ENCODE results near the gene IFT57. TPM values are rescaled to one million over a fixed set of nuclear protein-coding genes. Genes with fewer than 3 reads are reported as not detected.
A peak's percentile ranks its signal among the peaks of the same experiment; 100 is the strongest.

The IFT57 gene
- total and polyA plus RNA-seq, 10 of the 15 experiments (the other 5 are each of a cell fraction or from before 2014, with no cell fraction given), result 1.8 to 25.0 (median 7.5) TPM

GRCh38 chr3:108123326-108123725, 98.9 kb downstream of the IFT57 start:
- SMC1A ChIA-PET (ENCODE audit: uncharacterized antibody, unreplicated experiment), result interaction anchor here (0.7 to 3.8 kb wide), 16 partner anchors 8 to 265 kb away, joined by 3 to 26 read pairs (median 3); partner anchors contain the start of gene HHLA2
- H3K9me3 ChIP-seq (replicated peaks; ENCODE audit: control insufficient read depth, insufficient read depth, low read length), result no peaks in the 10 kb centered on the region; the same call in 2 of the 3 replicates
- ATAC-seq (no peak), DNase-seq (ENCODE audit: low read depth, low spot score) (no peak), FAIRE-seq (no peak)
- 92% methylated on average over 3 of the region's 3 CpGs for WGBS (ENCODE audit: insufficient coverage, insufficient replicate concordance, low lambda C conversion rate, missing lambda C conversion rate)
- peak overlapping the region; percentile 88; the same call in 1 of the 2 replicates for H3K4me2 ChIP-seq (ENCODE audit: control insufficient read depth, insufficient read depth)
- RAD21 ChIA-PET (ENCODE audit: unreplicated experiment), result interaction anchor here (1.3 to 5.7 kb wide), 4 partner anchors 23 to 265 kb away, joined by 3 to 23 read pairs (median 11); no protein-coding TSS in a partner anchor
- peak overlapping the region; percentile 100 for H3K27ac ChIP-seq (ENCODE audit: control insufficient read depth, insufficient read depth)
- POLR2A ChIA-PET, result interaction anchor here (2.5 to 4.8 kb wide), 2 partner anchors 22 to 33 kb away, joined by 14 to 25 read pairs; no protein-coding TSS in a partner anchor
- H3K79me2 ChIP-seq (ENCODE audit: control insufficient read depth, insufficient read depth, low read length), result peaks cover 34% of the 10 kb centered on the region
- H4K20me1 ChIP-seq (ENCODE audit: control insufficient read depth, insufficient read depth), result no peaks in the 10 kb centered on the region
- intact Hi-C loops (cut with micrococcal nuclease; ENCODE audit: unreplicated experiment), result loop anchor here (10.0 kb wide), 1 partner anchor 269 kb away; no protein-coding TSS in a partner anchor
- no peak for TF ChIP-seq GATAD2B (conservative IDR thresholded peaks at IDR 0.05; ENCODE audit: low read depth)
- no peak for TF ChIP-seq POLR2A (IDR thresholded peaks at IDR 0.05; ENCODE audit: low read depth, low read length)
- no peak for TF ChIP-seq RCOR1 (conservative IDR thresholded peaks at IDR 0.05; ENCODE audit: low read depth, low read length)
- H3K4me1 ChIP-seq (ENCODE audit: control insufficient read depth, insufficient read depth, low read length), result peaks cover 22% of the 10 kb centered on the region
- CTCF ChIA-PET, result interaction anchor here (1.0 to 3.3 kb wide), 3 partner anchors 9 to 55 kb away, joined by 3 to 12 read pairs (median 3); no protein-coding TSS in a partner anchor
- H3K4me3 ChIP-seq, result no peak overlapping the region
- H2AFZ ChIP-seq (ENCODE audit: control insufficient read depth, low read depth, low read length), result no peak overlapping the region
- H3K36me3 ChIP-seq (ENCODE audit: control insufficient read depth in 2 of 2, insufficient read depth in 2 of 2, low read length in 1 of 2), result no peaks in the 10 kb centered on the region
- BruUV-seq (replicated peaks), result no TSS peak
- no peak overlapping the region for H3K9ac ChIP-seq (ENCODE audit: control insufficient read depth, insufficient read depth, low read length)
- H3K27me3 ChIP-seq (replicated peaks in 1 of 2; ENCODE audit: control insufficient read depth in 2 of 2, insufficient read depth in 2 of 2, low read length in 1 of 2), result no peaks in the 10 kb centered on the region
- in situ Hi-C loops (cut with MboI), result no loop called here

- no peak overlapping the region for H3K4me2 ChIP-seq (ENCODE audit: control insufficient read depth, insufficient read depth)
- DNase-seq (ENCODE audit: low read depth, low spot score) (no peak), FAIRE-seq (no peak), ATAC-seq (no peak)
- ChIA-PET CTCF (interaction anchor here (1.1 kb wide), 1 partner anchor 283 kb away, joined by 4 read pairs; no protein-coding TSS in a partner anchor), POLR2A (interaction anchor here (0.5 to 2.5 kb wide), 5 partner anchors 18 to 60 kb away, joined by 3 to 14 read pairs (median 4); no protein-coding TSS in a partner anchor), RAD21 (ENCODE audit: unreplicated experiment) (interaction anchor here (5.7 kb wide), 1 partner anchor 34 kb away, joined by 23 read pairs; no protein-coding TSS in a partner anchor), SMC1A (ENCODE audit: uncharacterized antibody, unreplicated experiment) (interaction anchor here (0.8 to 3.8 kb wide), 11 partner anchors 9 to 266 kb away, joined by 3 to 26 read pairs (median 4); partner anchors contain the start of gene HHLA2)
- no peak overlapping the region for H3K27ac ChIP-seq (ENCODE audit: control insufficient read depth, insufficient read depth)
- WGBS (ENCODE audit: insufficient coverage, insufficient replicate concordance, low lambda C conversion rate, missing lambda C conversion rate), result 95% methylated on average over 3 of the region's 3 CpGs
- BruUV-seq (replicated peaks), result no TSS peak
- no peak overlapping the region for H3K4me3 ChIP-seq
- no peaks in the 10 kb centered on the region for H3K9me3 ChIP-seq (replicated peaks; ENCODE audit: control insufficient read depth, insufficient read depth, low read length)
- intact Hi-C loops (cut with micrococcal nuclease; ENCODE audit: unreplicated experiment), result loop anchor here (10.0 kb wide), 1 partner anchor 267 kb away; no protein-coding TSS in a partner anchor
- no peak overlapping the region for H3K9ac ChIP-seq (ENCODE audit: control insufficient read depth, insufficient read depth, low read length)
- no peaks in the 10 kb centered on the region for H4K20me1 ChIP-seq (ENCODE audit: control insufficient read depth, insufficient read depth)
- peaks cover 21% of the 10 kb centered on the region for H3K4me1 ChIP-seq (ENCODE audit: control insufficient read depth, insufficient read depth, low read length)
- in situ Hi-C loops (cut with MboI), result no loop called here
- H3K79me2 ChIP-seq (ENCODE audit: control insufficient read depth, insufficient read depth, low read length), result peaks cover 24% of the 10 kb centered on the region
- no peaks in the 10 kb centered on the region for H3K36me3 ChIP-seq (ENCODE audit: control insufficient read depth in 2 of 2, insufficient read depth in 2 of 2, low read length in 1 of 2)
- no peaks in the 10 kb centered on the region for H3K27me3 ChIP-seq (replicated peaks in 1 of 2; ENCODE audit: control insufficient read depth in 2 of 2, insufficient read depth in 2 of 2, low read length in 1 of 2)
- no peak overlapping the region for H2AFZ ChIP-seq (ENCODE audit: control insufficient read depth, low read depth, low read length)
- TF ChIP-seq CHD4 (IDR thresholded peaks at IDR 0.05) (no peak), TBL1XR1 (IDR thresholded peaks at IDR 0.05; ENCODE audit: low read depth, low read length) (no peak), ZNF687 (IDR thresholded peaks at IDR 0.05) (no peak), STAT1 (conservative IDR thresholded peaks at IDR 0.05) (no peak), PKNOX1 (IDR thresholded peaks at IDR 0.05) (no peak), ZBTB33 (IDR thresholded peaks at IDR 0.05) (no peak)
Measured at GRCh38 chr3:108122276-108122675, 99.9 kb downstream of the IFT57 start.
